ENCODE data around the gene CALD1.

Gene CALD1

DNA sequence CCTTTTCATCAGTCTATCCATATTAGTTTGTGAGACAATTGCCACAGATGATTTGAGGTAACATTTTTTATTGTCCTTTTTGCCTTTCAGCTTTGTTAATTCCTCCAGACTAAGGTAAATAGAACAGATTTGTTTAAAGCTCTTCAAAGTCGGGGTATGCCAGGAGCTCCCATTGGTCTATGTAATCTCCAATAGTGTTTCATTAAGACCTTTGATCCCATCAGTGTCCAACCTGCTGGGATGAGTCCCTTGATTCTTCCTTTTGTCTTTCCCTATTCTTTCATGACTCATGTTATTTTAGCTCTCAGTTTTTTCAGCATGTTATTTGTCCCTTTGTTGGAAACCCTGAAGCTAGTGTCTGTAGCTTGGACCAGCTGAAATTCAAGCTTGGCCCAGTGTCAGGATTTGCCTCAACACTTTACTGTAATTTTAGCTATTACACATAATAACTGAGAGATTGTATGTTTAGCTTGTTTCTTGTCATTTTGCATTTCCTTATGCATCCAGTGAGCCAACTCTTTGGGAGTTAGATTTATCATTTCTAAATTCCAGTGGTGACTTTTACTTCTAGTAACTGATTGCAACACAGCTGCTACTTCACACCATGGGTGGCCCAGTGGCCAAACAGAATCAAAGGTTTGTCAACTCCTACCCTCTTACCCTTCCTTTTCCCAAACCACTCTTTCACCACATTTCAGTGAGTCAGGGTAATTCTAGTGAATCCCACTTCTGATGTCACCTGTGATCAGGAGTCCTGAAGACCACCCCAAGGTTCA is 222.1 kb downstream of the CALD1 start:
- no peak for DNase-seq (ENCODE audit: low read depth in 2 of 2)

- DNase-seq (ENCODE audit: low read depth in 2 of 2), result no peak
Observed at GRCh38 chr7:135012229-135012628, 232.8 kb downstream of the CALD1 start.
